GM18868 (cell line): ENCODE results near the gene AKAP13.

ENCODE experiments used
- ATAC-seq: cut with Tn5 transposase; IDR thresholded peaks from one replicate; pipeline ENCODE4 v1.9.1; 2021; ENCODE audit warnings: mild to moderate bottlenecking, moderate library complexity; ENCODE audit not compliant: unreplicated experiment

AKAP13 gene

GRCh38 chr15:85404918-85405866, 24.8 kb downstream of the AKAP13 start:
- no peak for ATAC-seq

- ATAC-seq = no peak
Observed at GRCh38 chr15:85406916-85407315, 26.5 kb downstream of the AKAP13 start.

- peak; percentile 49 for ATAC-seq
Observed at GRCh38 chr15:85407421-85408269, 27.2 kb downstream of the AKAP13 start.

GRCh38 chr15:85408270-85408746, 27.9 kb downstream of the AKAP13 start:
- ATAC-seq = peak; percentile 57

GRCh38 chr15:85412066-85412465, 31.7 kb downstream of the AKAP13 start:
- no peak for ATAC-seq

GRCh38 chr15:85412956-85413854, 32.8 kb downstream of the AKAP13 start:
- peak; percentile 97 for ATAC-seq

GRCh38 chr15:85414037-85414436, 33.6 kb downstream of the AKAP13 start:
- no peak for ATAC-seq

- no peak for ATAC-seq
Observed at GRCh38 chr15:85414495-85414894, 34.1 kb downstream of the AKAP13 start.

- ATAC-seq = no peak
Observed at GRCh38 chr15:85414991-85415390, 34.6 kb downstream of the AKAP13 start.

GRCh38 chr15:85415783-85416182, 35.4 kb downstream of the AKAP13 start:
- no peak for ATAC-seq

GRCh38 chr15:85417276-85417675, 36.9 kb downstream of the AKAP13 start:
- ATAC-seq = no peak

GRCh38 chr15:85419161-85419560, 38.8 kb downstream of the AKAP13 start:
- ATAC-seq = no peak

- no peak for ATAC-seq
Observed at GRCh38 chr15:85421116-85421925, 40.9 kb downstream of the AKAP13 start.

GRCh38 chr15:85422607-85423006, 42.2 kb downstream of the AKAP13 start:
- no peak for ATAC-seq

- no peak for ATAC-seq
Observed at GRCh38 chr15:85423256-85423655, 42.9 kb downstream of the AKAP13 start.

- ATAC-seq = no peak
Observed at GRCh38 chr15:85424154-85424553, 43.8 kb downstream of the AKAP13 start.

- no peak for ATAC-seq
Observed at GRCh38 chr15:85426481-85426880, 46.1 kb downstream of the AKAP13 start.

GRCh38 chr15:85427286-85428028, 47.1 kb downstream of the AKAP13 start:
- ATAC-seq = no peak

GRCh38 chr15:85429522-85429921, 49.1 kb downstream of the AKAP13 start:
- no peak for ATAC-seq
